Colonic mucosa (tissue), 4 donors: ENCODE measurements around the gene SALL1. TPM values are rescaled to one million over a fixed set of nuclear protein-coding genes. Genes with fewer than 3 reads are reported as not detected.

Experiments used
- DNase-seq: peaks from one replicate; pipeline ENCODE4 v3.0.0-alpha.2; 2020
- H3K27ac ChIP-seq: fragments of 200-600 bp; one replicate; pipeline ENCODE4 v1.8.0; 2021
- H3K27me3 ChIP-seq: fragments of 200-600 bp; one replicate; pipeline ENCODE4 v1.8.0; 2021
- H3K36me3 ChIP-seq: fragments of 200-600 bp; one replicate; pipeline ENCODE4 v1.8.0; 2021
- H3K4me1 ChIP-seq: fragments of 200-600 bp; one replicate; pipeline ENCODE4 v1.8.0; 2021; ENCODE audit warnings: mild to moderate bottlenecking
- H3K4me3 ChIP-seq: fragments of 200-600 bp; one replicate; pipeline ENCODE4 v1.8.0; 2021
- H3K9ac ChIP-seq, 2 donors: one replicate each; pipeline ENCODE4 v1.7.0; 2013; ENCODE audit warnings: control low read depth in 2 of 2, low read depth in 2 of 2, low read length in 2 of 2
- H3K9me3 ChIP-seq: fragments of 200-600 bp; one replicate; pipeline ENCODE4 v1.8.0; 2021
- CTCF ChIP-seq: fragments of 200-600 bp; IDR thresholded peaks from one replicate; pipeline ENCODE4 v1.8.0; 2022; ENCODE audit warnings: antibody characterized with exemption, mild to moderate bottlenecking
- intact Hi-C: fragments of 100-400 bp; cut with DNase I; formaldehyde crosslinking; loops from one replicate; pipeline ENCODE4 v1.14.1; 2022
- total RNA-seq, 2 donors: library from RNA; stranded (reverse); fragmentation: NEBNext Ultra II Directional in 1 of 2; extraction: Animal tissue kit (Norgen Biotek cat#: 25700) in 1 of 2; gene quantifications; one replicate each; pipeline ENCODE4 v1.2.1, GENCODE V29; 2021
- donor health status: healthy.
- donor health status: DM: no; HTN: no; CAD: no.
- donor health status: DM: no; HTN: no; CAD: no.

SALL1 gene
- total RNA-seq, 2 donors from 2014 or later = 1.7 to 4.1 TPM

DNA sequence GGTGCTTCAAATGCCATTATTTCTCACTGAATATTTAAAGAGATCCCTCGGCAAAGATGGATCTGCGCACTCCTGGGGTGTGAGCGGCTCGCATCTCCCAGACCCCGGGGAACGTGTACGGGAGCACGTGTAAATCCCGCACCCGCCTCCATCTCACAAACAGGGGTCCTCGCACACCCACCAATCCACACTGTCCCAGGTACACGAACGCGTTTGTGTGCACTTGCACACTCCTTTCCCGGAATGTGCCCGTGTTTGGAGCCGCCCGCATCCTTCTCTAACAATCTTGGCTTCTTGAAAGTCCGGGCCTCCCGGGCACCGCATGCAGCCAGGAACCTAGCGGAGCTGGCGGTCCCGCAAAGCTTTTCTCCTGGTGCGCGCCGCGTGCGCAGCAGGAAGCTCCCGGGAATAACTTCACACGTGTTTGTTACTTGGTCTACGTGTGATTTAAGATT is 2.5 kb upstream of the SALL1 start:
- intact Hi-C loops = no loop called here
- no peaks in the 10 kb centered on the region for H3K4me1 ChIP-seq
- H3K27me3 ChIP-seq = peaks cover 59% of the 10 kb centered on the region
- H3K9me3 ChIP-seq = no peaks in the 10 kb centered on the region
- H3K27ac ChIP-seq = no peak overlapping the region
- TF ChIP-seq CTCF = no peak
- no peaks in the 10 kb centered on the region for H3K36me3 ChIP-seq
- no peak for DNase-seq
- H3K9ac ChIP-seq = peak overlapping the region in 1 of 2 donors; percentile 16
- H3K4me3 ChIP-seq = no peak overlapping the region

DNA sequence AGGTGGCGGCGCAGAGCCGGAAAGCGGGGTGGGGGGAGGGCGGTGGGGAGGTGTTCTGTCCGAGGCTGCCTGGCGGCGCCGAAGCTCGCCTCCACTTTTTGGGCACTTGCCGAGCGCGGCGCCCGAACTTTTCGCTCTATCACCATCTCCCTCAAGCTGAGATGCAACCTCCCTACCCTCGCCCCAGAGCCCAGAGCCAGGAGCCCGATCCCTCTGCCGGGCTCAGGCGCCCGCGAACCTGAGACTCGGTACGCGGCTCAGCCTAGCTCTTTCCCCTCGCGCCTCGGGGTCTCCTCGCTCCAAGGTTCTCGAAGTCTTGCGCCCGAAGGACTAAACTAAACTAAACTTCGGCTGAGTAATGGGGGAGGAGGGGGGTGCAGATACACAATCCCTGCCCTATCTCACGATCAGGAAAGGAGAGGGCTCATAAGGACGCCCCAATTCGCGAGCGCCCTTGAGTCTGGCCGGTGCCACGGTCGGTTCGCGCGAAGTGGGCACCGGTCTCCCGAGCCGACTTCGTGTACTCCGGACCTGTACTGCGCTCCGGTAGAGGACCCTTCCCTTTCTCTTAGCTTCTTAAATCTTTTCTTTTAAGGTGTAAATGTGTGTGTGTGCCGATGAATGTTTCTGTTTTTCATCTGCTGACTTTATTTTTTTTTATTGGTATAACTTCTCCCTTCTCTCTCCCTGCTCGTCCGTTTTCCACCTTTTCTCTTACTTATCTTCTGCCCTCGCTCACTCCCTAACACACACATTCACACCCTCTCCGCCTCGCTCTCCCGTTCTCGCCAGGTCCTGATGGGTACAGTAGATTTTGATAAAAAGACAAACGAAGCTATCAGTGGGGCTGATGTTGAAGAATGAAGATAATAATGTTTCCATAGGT is 1.9 kb upstream of the SALL1 start:
- Histone ChIP-seq H3K27me3 (peaks cover 59% of the 10 kb centered on the region), H3K36me3 (no peaks in the 10 kb centered on the region), H3K4me3 (peak overlapping the region; percentile 13), H3K9me3 (no peaks in the 10 kb centered on the region), H3K9ac (peak overlapping the region in 1 of 2 donors; percentile 24), H3K27ac (peak overlapping the region; percentile 17), H3K4me1 (no peaks in the 10 kb centered on the region)
- TF ChIP-seq CTCF = no peak
- DNase-seq = no peak
- intact Hi-C loops = no loop called here

DNA sequence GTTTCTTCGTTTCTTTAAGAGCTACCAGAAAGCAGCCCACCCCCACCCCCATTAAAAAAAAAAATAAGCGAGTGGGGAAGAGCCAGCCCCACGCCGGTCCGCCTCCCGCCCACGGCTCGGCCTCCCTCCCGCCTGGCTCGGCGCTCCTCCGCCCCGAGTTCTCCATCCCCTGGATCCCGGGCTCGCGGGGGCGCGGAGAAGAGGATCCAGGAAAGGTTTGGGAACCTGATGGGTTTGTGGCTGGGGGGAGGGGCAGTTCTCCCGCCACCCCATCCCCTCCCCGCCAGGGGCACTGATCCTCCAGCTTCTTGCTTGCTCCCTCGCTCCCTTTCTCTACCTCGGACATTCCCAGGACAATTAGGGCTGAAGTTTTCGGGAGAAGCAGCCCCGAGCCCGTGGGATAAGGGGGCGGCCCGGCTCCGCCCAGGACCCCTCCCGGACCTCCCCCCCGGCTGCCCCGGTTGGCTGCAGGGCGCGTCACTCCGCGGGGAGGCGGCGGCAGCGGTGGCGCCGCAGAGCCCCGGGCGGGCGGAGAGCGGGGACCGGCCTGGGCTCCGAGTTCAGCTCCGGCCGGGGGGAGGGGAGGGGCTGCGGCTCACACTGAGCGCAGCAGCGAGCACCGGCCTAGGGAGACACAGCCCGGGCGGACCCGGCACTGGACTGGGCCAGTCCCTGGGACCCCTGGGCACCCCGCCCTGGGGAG is 1.0 kb upstream of the SALL1 start:
- Histone ChIP-seq H3K9me3 (no peaks in the 10 kb centered on the region), H3K27ac (peak overlapping the region; percentile 17), H3K36me3 (no peaks in the 10 kb centered on the region), H3K4me3 (peak overlapping the region; percentile 13), H3K9ac (peak overlapping the region in 1 of 2 donors; percentile 24), H3K4me1 (no peaks in the 10 kb centered on the region), H3K27me3 (peaks cover 59% of the 10 kb centered on the region)
- DNase-seq = peak; percentile 36
- intact Hi-C loops = no loop called here
- no peak for TF ChIP-seq CTCF

DNA sequence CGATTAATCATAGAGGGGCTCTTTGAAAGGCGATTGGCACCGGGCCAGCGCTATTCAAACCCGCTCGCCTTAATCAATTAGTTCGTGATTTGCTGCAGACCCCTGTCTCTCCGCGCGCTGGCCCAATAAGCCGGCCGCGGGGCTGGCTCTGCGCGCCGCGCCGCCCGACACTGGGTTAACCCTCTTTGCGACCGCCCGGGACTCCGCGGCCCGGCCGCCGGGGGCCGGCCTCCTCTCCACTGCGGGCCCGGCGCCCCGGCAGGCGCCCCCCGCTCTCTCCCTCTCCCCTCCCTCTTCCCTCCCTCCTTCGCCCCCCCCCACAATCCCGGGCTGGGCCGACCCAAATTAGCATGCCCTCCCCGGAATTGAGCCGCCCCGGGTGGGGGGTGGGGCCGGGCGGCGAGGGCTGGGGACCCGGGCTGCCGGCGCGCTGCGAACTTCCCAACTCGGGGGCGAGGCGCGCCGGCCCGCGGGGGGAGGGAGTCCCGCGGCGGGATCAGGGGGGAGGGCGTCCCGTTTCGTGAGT is 428 bp upstream of the SALL1 start:
- Histone ChIP-seq H3K27ac (no peak overlapping the region), H3K4me3 (peak overlapping the region; percentile 13), H3K9ac (no peak overlapping the region), H3K27me3 (peaks cover 59% of the 10 kb centered on the region), H3K36me3 (no peaks in the 10 kb centered on the region), H3K9me3 (no peaks in the 10 kb centered on the region), H3K4me1 (no peaks in the 10 kb centered on the region)
- intact Hi-C loops = no loop called here
- no peak for TF ChIP-seq CTCF
- DNase-seq = peak; percentile 31

GRCh38 chr16:51150165-51150887 is 744 bp downstream of the SALL1 start:
- TF ChIP-seq CTCF = no peak
- Histone ChIP-seq H3K9ac (peak overlapping the region in 1 of 2 donors; percentile 68), H3K36me3 (no peaks in the 10 kb centered on the region), H3K9me3 (no peaks in the 10 kb centered on the region), H3K27me3 (peaks cover 53% of the 10 kb centered on the region), H3K4me3 (peak overlapping the region; percentile 17), H3K27ac (peak overlapping the region; percentile 57), H3K4me1 (no peaks in the 10 kb centered on the region)
- DNase-seq = no peak
- intact Hi-C loops = no loop called here
